GM19463 (cell line): ENCODE results near the gene ARHGAP44.

Experiments
- ATAC-seq: cut with Tn5 transposase; IDR thresholded peaks from one replicate; pipeline ENCODE4 v1.9.1; 2021; ENCODE audit warnings: mild to moderate bottlenecking, moderate library complexity; ENCODE audit not compliant: unreplicated experiment

The ARHGAP44 gene

DNA sequence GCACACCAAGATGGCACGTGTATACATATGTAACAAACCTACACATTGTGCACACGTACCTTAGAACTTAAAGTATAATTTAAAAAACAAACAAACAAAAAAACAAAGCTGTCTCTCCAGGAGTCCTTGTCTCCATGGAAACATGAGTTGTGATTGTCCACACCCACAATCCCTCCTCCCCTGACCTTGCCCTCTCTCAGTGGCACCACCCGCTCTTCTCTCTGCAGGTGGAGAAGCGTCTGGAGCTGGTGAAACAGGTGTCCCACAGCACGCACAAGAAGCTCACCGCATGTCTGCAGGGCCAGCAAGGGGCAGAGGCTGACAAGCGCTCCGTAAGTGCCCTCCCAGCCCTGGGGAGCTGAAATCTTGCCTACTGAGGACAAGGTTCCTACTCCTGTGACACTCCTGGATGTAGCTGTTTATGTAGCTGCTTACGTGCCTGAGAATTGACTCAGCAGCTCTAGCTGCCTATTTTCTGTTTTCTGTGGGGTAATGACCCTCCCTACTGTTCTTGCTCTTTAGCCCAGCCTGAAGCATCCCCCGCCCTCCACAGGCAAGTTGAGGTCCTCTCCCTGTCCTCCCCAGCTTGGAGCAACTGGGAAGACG is 107.0 kb downstream of the ARHGAP44 start:
- ATAC-seq, result no peak

DNA sequence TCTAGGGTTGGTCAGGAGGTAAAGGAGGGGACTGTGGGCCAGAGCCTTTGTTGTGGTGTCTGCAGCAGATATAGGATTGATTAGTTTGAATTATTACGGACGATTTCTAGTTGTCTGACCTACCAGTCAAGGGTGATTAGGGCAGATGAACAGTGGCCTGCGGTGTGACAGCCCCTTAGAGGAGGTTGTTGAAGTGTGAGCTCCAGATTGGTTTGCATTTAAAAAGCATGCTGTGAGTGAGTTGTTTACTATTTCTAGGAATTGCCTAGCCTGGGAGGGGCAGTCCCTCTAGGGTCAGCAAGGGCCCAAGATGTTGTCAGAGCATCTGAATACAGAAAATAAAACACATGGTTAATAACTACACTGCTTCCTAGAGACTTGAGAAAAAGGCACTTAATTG is 108.8 kb downstream of the ARHGAP44 start:
- ATAC-seq, result no peak

DNA sequence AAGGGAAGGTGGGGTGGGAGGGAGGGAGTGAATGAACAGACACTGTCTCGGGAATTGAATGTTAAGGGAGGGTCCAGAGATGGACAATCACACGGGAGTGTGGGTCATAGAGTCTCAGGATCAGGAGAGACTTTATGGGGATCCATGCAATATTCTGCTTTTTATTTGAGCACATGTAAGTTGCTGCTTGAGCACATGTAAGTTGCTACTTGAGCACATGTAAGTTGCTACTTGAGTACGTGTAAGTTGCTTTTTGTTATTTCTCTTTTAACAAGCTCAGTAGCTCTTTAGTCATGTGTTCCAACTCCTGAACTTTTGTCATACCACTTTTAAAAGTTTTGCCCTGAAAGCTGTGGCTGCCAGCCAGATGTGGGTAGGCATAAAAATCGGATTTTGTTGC is 110.3 kb downstream of the ARHGAP44 start:
- ATAC-seq, result no peak

DNA sequence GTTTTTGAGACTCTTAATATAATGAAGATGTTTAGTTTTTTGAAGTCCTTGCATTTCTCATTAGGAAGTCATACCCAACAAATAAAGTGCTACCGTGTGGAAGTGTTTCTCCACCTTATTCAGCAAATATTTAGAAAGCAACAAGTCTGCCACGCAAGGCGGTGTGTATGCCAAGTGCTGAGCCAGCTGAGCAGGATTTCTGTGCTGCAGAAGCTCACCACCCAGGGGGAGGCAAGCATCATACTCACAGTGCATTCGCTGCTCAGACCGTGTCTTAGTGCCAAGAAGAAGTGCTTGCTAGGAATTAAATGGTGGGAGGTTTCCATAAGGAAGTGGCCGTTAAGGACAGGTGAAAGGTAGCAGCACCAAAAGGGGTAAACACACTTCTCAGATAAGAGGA is 111.2 kb downstream of the ARHGAP44 start:
- ATAC-seq, result no peak

DNA sequence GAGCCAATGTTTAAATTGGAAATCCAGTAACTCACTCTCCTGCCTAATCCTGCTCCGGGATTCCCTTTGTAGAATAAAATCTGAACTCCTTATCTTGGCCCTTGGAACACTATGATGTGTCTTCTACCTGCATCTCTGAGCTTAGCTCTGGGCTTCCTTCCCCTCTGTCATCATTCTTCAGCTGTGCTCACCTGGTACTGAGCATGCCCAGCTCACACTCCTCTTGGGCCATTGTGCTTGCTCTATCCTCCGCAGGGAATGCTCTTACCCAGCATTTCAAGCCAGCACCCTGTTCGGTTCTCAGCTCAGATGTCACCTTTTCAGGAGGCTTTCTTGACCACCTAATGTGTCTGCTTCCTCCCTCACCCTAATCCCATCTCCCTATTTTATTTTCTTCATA is 112.7 kb downstream of the ARHGAP44 start:
- ATAC-seq, result no peak

DNA sequence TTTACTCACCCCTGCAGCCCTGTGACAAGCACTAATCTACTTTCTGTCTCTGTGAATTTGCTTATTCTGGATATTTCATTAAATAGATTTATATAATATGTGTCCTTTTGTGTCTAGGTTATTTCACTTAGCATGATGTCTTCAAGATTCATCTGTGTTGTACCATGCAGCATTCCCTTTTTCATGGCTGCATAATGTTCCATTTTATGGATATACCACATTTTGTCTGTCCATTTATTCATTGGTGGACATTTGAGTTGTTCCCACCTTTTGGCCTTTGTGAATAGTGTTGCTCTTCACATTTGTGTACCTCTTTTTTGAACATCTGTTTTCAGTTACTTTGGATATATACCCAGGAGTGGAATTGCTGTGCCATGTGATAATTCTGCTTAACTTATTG is 118.2 kb downstream of the ARHGAP44 start:
- ATAC-seq, result no peak

DNA sequence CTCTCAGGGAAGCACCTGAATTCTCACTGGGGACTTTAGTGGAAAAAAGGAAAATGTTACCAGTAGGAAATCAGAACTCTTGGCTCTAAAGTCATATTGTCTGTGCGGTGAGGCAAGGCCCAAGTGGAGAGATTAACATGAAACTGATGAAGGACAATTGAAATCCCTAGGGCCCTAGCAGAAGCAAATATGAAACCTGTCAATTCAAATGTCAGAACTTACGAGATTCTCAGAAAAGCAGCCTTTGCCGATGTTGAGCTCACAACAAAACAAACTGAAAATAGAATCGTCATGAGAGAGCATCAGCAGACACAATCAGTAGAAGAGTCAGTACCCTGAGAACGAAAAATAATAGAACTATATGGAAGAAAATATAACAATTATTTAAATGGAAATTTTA is 119.7 kb downstream of the ARHGAP44 start:
- no peak for ATAC-seq

DNA sequence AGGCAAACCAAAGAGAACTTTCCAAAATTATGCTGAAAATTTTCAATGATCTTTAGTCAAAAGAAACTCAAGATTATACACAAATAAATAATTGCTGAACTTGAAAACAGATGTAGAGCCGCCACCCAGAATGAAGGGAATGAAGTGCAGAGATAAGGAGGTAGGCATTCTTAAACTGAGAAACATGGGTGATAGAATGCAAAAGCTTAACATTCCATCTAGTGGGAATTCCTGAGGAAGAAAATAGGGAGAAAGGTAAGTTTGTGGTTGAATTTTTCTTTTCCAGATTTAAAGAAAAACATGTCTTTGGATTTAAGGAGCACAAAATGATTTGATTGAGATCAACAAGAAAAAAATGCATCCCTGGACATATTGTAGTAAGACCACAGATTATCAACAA is 120.2 kb downstream of the ARHGAP44 start:
- no peak for ATAC-seq

DNA sequence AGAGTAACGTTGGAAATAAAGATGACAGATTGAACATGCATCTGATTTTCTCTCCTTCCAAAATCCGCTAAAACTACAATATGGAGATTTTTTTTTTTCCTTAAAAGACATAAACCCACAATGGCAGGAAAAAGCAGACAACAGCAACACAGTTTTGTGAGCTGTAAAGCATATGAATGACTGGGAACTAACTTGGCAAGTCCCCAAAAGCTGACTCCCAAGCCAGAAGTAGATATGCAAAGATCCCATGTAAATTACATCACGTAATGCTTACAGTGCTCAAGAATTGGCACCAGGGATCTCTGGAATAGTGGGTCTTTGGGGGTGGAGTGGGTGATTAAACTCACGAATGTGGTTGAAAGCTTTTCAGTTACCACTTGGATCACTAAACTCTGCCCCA is 121.9 kb downstream of the ARHGAP44 start:
- no peak for ATAC-seq

DNA sequence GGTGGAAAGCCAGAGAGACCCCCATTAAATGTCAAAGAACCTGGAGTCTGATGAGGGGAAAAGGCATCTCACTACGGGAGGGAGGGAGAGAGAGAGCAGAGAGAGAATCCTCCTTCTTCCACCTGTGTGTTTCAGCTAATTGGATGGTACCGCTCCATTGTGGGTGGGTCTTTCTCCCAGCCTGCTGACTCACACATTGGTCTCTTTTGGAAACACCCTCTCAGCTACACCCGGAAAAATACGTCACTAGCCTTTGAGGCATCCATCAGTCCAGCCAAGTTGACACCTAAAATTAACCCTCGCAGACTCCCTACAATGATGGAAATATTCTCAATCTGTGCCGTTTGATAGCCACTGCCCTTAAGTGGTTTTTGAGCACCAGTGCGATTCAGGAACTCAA is 128.1 kb downstream of the ARHGAP44 start:
- no peak for ATAC-seq

DNA sequence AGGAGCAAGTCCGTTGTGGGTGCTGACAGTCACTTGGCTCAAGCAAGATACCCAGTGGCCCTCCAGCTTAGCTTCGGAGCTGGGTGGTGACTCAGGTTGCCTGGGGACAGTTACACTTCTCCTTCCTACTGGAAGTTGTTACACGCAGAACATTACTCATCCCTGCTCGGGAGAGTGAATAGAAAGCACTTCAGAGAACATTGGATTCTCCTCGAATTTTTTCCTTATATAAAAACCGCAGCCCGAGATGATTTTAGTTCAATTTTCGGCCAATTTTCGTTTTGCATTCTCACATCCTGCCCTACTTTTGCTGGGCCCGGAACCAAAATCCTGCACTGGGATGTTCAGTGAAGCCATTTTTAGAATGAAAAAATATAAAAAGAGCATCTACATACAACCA is 128.8 kb downstream of the ARHGAP44 start:
- no peak for ATAC-seq

DNA sequence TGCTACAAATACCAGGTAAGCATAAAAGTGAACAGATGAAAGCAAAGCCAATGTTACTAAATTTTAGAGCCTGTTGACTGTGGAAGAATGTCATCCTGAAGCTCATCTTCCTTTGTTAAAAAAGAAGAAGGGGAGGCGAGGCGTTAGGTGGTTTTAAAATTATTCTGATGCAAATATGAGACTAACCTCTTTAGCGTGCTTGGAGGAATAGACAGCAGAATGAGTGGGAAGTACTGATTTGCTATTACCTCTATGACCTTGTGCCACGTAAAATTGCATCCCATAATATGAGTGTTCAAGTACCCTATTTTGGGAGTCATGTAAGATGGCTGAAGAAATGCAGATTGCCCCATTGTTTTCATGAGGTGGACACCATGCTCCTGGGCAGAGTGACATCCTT is 132.8 kb downstream of the ARHGAP44 start:
- ATAC-seq, result no peak

DNA sequence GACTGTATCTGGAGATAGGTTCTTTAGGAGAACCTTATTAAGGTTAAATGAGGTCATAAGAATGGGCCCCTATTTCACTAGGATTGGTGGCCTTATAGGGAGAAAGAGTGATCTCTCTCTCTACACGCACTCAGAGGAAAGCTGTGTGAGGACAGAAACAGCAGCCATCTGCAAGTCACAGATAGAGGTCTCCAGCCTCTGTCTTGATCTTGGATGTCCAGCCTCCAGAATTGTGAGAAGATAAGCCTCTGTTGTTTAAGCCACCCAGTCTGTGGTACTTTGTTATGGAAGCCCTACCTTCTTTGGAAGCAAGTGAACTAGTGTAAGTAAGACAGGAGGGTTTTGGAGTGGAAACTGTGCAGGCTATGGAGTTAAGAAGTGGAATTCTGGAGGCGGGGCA is 135.3 kb downstream of the ARHGAP44 start:
- ATAC-seq, result no peak

DNA sequence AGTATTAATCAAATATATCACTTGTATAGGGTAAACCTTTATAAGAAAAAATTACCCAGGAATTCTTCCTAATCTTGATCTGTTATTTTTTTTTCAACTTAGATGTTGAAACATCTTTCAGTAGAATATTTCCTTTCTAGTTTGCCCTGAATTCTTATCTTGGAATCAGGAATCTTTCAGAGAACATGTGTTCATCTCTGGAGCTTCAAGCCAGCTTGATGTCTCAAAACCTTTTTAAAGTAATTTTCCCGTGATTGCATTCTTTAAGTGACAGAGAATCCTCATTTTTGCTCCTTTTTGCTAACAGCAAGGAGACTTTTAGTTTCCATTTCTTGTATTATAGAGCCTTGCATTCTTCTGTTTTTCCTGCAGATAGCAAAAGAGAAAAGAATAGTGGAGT is 137.7 kb downstream of the ARHGAP44 start:
- no peak for ATAC-seq

DNA sequence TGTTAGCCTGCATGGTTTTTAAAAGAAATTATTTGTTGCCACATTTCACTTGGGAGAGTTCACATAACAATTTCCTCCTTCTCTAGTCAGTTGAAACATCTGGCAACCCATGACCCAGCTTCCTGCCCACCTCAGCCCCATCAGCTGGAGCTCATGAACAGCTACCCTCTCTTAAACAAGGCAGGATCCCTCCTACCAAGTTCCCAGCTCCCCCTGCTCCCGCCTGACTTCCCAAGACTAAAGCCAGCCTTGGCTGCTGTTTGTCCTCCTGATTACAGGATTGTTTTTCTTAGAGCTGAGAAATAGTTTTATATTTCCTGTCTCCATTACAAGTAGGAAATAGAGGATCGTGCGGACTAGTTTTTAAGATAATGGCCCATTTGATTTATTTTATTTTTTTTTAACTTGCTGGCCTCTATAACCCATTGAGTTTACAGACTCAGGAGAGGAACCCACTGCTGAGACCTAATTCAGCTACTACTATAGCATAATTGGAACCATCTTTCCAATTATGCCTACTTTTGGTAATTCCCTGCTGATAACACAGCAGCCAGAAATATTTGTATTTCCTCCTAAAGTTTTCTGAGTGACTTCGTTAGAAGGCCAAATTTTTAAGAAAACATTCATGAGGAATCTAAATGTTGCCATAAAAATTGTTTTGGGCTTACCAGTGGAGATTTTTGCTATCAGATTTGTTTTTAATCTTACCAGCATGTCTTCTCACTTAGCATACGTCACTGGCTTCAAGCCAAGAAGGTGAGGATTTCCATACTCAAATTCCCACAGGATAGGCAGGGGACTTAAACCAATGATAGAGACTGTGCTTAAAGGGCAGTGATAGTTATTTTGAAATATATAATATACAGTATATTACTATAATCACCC is 138.5 kb downstream of the ARHGAP44 start:
- no peak for ATAC-seq

DNA sequence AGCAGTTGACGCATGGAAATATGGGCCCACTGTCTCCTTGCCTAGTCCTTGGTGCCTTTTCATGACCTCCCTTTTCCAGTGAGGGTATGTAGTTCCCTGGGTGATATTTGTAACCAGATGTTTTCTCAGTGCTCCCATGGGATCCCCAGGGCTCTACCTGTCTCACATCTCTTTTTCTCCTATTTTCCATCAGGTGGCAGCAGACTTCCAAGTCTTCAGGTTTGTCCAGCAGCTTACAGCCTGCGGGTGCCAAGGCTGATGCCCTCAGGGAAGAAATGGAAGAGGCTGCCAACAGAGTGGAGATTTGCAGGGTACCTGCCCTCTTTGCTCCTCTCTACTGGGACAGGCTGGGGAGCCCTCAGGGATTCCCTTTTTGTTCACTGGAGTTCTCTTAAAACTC is 139.4 kb downstream of the ARHGAP44 start:
- ATAC-seq, result no peak

DNA sequence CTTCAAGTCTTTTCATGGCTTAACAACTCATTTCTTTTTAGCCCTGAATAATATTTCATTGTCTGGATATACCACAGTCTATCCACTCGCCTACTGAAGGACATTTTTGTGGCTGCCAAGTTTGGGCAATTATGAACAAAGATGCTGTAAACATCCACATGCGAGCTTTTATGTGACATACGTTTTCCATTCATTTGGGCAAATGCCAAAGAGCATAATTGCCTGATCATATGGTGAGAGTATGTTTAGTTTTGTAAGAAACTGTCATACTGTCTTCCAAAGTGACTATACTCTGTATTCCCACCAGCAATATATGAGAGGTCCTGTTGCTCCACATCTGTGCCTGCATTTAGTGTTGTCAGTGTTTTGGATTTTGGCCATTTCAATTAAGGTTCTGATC is 147.2 kb downstream of the ARHGAP44 start:
- ATAC-seq, result no peak

DNA sequence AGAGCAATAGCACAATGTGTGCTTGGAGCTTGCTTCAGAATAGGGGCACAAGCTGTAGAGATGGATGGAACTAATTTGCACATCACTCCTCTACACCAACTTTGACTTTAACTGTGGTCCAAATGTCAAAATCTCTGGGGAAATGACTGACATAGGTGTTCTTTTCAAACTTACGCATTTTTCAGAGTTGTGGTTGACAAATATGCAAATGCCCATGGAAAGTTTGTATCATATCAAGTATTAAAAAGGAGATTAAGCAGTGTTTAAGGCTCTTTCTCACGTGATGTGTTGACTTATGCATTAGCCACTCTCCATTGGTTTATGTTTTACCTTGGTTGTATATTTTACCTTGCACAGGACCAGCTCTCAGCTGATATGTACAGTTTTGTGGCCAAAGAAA is 151.4 kb downstream of the ARHGAP44 start:
- no peak for ATAC-seq

DNA sequence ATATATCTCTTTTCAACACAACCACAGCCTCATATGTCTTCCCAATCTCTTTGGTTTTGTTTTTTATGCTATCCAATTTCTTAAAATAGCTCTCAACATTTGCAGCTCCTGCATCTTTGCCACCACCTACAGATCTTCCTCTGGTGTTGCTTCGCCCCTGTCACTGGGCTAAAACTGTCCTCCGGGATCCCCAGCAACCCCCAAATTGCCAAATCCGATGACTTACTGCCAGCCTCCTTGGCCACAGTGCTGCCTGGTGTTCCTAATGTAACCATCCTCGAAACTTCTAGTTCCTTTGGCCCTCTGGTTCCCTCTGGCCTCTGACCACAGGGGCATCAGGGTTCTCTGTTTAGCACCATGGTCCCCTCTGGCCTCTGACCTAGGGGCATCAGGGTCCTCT is 157.7 kb downstream of the ARHGAP44 start:
- ATAC-seq, result no peak

DNA sequence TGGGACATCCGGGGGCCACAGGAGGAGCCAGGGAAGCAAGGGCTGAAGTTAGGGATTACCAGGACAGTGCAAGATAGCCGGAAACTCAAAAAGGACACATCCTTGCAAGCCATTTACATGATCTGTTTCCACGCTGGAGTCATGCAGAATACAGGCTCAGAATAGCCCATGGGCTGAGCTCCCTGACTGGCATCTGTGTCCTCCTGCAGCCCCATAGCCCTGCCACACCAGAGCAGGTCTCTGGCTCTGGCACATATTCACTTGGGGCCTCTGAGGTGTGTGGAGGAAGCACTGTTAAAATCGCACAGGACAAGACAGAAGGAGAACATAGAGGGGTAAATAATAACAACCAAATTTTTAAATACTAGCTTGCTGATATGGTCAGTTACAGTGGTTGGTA is 162.7 kb downstream of the ARHGAP44 start:
- ATAC-seq, result no peak

DNA sequence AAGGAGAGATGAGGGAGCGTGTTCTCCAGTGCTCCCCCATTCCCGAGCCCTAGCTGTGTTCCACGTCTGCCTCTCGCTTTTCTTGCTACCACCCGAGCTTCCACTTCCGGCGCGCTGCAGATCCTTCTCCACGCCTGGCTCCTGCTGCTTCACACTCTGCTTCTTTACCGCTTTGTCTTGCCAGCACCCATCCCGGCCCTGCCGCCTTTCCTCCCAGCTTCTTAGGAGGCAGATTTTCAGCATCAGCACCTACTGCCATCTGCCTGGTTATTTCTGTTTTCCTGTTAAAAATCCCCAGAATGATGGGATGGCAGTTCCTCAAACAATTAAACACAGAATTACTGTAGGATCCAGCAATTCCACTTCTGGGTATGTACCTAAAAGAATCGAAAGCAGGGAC is 163.9 kb downstream of the ARHGAP44 start:
- ATAC-seq, result no peak

DNA sequence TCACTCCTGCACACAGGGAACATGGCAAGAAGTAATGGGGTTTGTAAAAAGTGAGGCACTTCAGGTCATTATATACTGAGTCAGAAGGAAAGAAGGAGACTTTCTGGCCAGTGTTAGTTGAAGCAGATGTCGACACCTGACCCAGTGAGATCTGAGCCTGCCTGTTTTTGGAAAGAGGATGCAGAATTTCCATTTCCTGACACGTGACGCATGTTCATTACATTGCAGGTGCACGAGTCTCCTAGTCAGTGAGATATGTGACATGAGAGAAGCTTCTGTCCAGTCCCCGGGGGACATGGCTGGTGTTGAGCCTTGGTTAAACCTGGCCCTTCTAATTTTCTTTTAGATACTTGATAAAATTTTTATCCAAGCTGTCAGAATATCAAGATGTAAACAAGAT is 166.2 kb downstream of the ARHGAP44 start:
- no peak for ATAC-seq

DNA sequence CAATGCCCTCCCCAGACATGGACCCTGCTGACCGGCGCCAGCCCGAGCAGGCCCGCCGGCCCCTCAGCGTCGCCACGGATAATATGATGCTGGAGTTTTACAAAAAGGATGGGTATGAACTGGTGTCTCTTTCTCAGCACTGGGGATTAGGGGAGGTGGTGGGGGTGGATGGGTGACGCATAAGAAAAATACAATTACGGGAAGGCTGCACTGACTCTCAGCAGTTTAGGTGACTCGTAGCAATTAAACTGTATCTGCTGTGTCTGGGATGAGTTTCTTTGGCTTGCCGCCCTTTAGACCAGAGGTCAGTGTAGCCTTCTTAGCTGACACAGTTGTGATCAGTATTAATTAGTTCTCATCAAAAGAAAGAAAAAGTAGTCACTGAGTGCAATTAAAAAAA is 169.5 kb downstream of the ARHGAP44 start:
- no peak for ATAC-seq
